ENCODE data around the gene PLPPR1.

DNA sequence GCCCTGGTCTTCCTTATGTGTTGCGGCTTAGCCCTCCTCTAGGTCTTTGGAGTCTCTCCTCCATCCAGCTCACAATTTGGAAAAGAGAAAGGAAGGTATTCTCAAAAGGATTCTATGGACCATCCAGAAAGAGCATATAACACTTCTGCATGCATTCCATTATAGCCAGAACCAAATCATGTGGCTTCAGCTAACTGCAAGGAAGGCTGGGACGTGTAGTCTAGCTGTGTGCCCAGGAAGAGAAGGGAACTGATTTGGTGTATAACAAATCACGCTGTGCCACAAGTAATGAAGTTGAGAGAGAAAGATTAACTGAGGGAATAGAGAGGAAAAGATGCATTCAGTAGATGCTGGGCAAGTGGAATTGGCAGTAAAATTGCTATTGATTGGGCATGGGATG, 43.7 kb downstream of the PLPPR1 start:
- TF ChIP-seq, protein P1, sequence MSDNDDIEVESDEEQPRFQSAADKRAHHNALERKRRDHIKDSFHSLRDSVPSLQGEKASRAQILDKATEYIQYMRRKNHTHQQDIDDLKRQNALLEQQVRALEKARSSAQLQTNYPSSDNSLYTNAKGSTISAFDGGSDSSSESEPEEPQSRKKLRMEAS (IDR thresholded peaks at IDR 0.05; ENCODE audit: insufficient read depth, insufficient read length) = no peak
- TF ChIP-seq FOS (IDR thresholded peaks at IDR 0.05; ENCODE audit: borderline replicate concordance, insufficient read depth, low read length) = no peak
- TF ChIP-seq, protein P2, sequence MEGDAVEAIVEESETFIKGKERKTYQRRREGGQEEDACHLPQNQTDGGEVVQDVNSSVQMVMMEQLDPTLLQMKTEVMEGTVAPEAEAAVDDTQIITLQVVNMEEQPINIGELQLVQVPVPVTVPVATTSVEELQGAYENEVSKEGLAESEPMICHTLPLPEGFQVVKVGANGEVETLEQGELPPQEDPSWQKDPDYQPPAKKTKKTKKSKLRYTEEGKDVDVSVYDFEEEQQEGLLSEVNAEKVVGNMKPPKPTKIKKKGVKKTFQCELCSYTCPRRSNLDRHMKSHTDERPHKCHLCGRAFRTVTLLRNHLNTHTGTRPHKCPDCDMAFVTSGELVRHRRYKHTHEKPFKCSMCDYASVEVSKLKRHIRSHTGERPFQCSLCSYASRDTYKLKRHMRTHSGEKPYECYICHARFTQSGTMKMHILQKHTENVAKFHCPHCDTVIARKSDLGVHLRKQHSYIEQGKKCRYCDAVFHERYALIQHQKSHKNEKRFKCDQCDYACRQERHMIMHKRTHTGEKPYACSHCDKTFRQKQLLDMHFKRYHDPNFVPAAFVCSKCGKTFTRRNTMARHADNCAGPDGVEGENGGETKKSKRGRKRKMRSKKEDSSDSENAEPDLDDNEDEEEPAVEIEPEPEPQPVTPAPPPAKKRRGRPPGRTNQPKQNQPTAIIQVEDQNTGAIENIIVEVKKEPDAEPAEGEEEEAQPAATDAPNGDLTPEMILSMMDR (IDR thresholded peaks at IDR 0.05; ENCODE audit: extremely low read depth in 1 of 2, insufficient read depth in 1 of 2, low read depth in 1 of 2, low read length in 2 of 2) = no peak
